Testis (tissue), 2 donors: ENCODE measurements around the gene ELP2.

ENCODE experiments used
- CTCF ChIP-seq, 3 experiments: fragments of 450-650 bp in 2 of 3; fragments of 200-600 bp in 1 of 3; sonication (generic) in 1 of 3; IDR thresholded peaks; one replicate each; pipeline ENCODE4 v1.5.1; 2016 to 2019; ENCODE audit warnings: antibody characterized with exemption in 3 of 3, mild to moderate bottlenecking in 2 of 3, moderate library complexity in 1 of 3
- POLR2A ChIP-seq: fragments of 450-650 bp; IDR thresholded peaks from one replicate; pipeline ENCODE4 v1.6.1; 2017; ENCODE audit warnings: antibody characterized with exemption, mild to moderate bottlenecking, moderate library complexity

GRCh38 chr18:36153771-36154170 lies 24.1 kb downstream of the ELP2 start:
- TF ChIP-seq CTCF (IDR thresholded peaks at IDR 0.05) (no peak), POLR2A (no peak)
